GM19397 (cell line): ENCODE results near the gene EFCAB10.

Experiments
- ATAC-seq: cut with Tn5 transposase; IDR thresholded peaks from one replicate; pipeline ENCODE4 v1.9.1; 2021; ENCODE audit warnings: mild to moderate bottlenecking, moderate library complexity; ENCODE audit not compliant: unreplicated experiment

The EFCAB10 gene

GRCh38 chr7:105581066-105581811, at the start of gene EFCAB10:
Gene EFCAB10 (minus strand): TSS chr7:105581493. CDS start chr7:105581463, 30 bp downstream.
- peak; percentile 70 for ATAC-seq

- ATAC-seq = no peak
Measured at GRCh38 chr7:105625986-105626385, 44.7 kb upstream of the EFCAB10 start.

DNA sequence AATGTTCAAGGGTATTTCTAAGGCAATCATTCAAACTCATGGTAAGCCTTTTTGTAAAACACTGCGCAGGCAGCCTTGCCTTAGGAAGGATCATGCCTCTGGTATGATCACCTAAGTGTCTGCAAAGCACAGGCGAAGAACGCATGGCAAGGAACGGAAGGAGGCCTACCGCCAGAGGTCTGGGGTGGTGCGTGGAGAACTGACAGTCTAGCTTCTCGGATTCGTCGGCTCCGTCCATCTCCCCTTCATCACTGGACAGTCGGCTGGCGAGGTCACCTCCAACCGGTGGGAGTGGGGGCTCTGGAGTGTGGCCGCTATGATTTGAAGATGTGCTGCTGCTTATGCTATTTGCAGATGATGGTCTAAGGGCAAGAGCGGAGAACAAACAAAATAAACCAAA, 42.6 kb upstream of the EFCAB10 start:
- ATAC-seq = no peak

- ATAC-seq = no peak
Measured at GRCh38 chr7:105623378-105623777, 42.1 kb upstream of the EFCAB10 start.

GRCh38 chr7:105622106-105622731, 40.9 kb upstream of the EFCAB10 start:
- ATAC-seq = no peak

- ATAC-seq = no peak
Measured at GRCh38 chr7:105621617-105622016, 40.3 kb upstream of the EFCAB10 start.

DNA sequence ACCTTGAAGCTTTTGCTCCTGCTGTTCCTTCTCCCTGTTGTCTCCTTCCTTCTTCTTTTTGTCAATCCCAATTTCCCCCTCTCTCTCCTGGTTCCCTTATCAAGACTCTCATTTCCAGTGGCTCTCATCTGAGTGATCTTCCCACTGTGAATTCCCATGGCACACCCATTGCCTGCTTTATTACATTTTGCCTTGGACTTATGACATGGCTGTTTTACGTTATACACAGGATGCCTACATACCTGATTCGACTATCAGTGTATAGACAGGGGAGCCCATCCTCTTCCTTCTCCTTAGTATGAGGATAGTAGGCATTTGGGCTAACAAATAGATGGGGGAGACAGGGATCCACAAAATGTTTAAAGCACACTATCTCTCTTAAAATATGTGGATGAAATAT, 39.9 kb upstream of the EFCAB10 start:
- no peak for ATAC-seq

DNA sequence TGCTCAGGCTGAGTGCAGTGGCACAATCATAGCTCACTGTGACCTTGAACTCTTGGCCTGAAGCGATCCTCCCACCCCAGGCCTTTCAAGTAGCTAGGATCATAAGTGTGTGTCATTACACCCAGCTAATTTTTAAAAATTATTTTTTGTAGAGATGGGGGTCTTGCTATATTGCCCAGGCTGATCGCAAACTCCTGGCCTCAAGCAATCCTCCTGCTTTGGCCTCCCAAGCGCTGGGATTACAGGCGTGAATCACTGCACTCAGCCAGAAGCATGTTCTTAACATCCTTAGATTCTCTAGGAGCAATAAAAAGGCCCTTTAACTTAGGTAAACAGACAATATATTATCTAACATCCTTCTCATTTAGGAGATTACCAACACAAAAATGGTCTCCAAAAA, 38.3 kb upstream of the EFCAB10 start:
- ATAC-seq = no peak

- no peak for ATAC-seq
Measured at GRCh38 chr7:105618016-105618296, 36.7 kb upstream of the EFCAB10 start.

- no peak for ATAC-seq
Measured at GRCh38 chr7:105617280-105618015, 36.2 kb upstream of the EFCAB10 start.

DNA sequence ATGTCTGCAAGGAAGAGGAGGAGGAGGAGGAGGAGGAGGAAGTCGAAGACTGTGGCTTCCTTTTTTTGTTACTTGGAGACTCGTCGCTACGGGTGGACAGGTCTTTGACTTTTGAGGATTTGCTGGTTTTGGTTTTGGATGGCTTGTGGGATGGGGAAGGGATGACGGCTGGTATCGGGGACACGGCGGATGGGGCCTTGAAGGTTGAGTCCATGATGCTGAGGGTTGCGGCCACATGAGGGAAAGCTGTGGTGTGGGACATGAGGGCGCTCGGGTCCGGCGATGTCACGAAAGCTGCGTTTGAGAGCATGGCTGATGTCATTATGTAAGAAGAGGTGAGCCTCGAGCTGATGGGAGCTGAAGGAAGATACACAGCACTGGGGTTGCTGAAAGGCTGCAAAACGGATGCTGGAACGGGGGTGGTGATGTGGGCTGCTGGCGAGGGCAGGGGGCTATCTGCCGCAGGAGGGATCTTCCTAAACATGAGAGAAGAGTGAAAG, 33.1 kb upstream of the EFCAB10 start:
- no peak for ATAC-seq

DNA sequence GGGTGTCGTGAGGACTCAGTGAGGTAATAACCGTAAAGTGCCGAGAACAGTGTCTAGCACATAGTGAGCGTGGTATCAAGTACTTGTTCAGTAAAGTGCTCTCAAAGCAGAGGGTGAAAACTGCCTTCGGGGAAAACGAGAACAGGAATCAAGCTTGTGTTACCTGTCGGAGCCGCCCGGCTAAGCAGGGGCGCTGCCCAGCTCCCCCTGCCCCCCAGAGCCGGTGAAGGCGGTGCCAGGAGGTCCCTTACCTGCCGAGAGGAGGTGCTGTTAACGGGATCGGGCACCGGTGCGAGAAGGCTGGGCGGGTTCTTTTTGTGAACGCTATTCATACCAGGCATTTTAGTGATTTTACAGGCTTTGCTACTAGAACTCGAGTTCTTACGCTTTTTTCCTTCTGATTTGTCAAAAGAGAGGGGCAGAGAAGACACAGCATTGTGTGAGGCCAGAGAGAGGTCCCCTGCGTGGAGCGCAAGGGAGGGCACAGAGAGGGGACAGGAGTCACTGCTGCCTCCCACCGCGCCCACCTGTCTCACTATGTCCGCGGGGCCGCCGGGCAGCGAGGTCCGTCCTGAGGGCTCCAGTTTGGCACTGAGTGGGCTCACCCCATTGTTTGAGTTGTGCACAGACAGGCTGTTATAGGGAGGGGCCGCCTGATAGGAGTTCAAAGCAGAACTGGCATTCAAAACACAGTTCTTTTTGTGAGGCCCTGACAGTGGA, 32.5 kb upstream of the EFCAB10 start:
- ATAC-seq = no peak

- ATAC-seq = no peak
Measured at GRCh38 chr7:105612806-105613205, 31.5 kb upstream of the EFCAB10 start.

DNA sequence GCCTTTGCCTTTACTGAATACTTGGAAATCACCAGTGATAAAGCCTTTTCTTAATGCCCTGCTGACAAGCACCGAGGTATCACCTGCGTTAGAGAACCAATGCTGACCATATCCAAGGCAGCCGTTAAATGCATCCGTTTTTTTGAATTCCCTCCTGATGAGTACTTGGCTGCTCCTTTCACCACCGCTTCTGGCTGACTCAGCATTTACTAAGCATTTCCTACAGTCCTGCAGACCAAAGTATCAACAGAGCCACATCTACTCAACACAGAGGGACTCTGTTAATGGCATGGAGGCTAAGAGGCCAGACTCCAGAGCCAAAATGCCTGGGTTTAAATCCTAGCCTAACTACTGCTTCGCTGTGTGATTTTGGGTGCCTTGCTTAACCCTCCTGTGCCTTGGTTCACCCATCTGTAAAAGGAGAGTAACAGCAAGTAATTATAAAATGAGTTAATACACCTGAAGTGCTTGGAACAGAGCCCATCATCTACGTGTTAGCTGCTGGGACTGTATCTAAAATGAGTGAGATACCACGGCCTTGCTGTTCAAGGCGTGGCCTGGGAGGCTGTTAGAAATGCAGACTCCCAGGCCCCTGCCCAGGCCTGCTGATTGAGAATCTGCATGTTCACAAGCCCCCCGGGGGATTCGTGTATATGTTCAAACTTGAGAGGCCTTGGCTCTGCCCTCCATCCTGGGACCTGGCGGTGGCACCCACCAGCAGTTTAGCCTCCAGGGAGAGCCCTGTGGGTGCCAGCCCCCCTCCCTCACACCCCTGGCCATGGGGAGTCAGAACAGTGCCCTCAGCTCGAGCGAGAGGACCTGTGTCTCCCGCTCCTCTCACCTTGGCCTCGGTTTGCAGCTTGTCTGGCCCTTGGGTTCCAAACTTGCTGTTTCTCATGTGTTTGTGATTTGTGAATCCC, 30.8 kb upstream of the EFCAB10 start:
- ATAC-seq = no peak

DNA sequence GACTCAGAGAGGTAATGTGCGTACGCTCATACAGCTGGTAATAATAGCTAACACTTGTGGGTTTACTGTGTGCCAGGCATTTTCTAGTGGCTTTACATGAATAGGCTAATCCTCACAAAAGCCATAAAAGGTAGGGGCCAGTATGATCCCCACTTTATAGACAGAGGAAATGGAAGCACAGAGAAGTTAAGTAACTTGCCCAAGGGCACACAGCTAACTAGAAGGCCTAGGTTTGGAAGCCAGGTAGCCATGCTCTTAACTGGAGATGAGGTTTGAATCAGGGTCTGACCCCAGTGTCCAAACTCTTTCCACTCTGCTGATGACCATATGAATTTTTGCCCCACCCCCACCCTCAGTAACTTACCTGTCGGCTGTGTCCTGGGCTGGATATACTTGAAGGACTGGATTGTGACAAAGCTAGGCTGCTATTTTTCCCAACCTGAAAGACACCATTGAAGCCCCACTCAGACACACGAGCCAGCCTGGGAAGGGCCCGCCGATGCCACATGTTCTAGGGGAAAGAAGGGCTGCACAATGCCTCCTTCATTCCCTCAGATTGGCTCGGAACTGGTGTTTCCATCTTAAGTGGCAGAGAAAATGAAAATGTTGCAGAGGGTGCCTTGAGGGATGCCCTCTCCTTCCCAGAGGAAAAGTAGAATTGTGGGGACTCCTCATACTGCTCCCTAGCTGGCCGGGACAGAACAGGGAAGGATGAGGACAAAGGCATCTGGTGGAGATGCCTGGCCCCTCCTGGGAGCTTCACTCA, 29.1 kb upstream of the EFCAB10 start:
- ATAC-seq = no peak

- no peak for ATAC-seq
Measured at GRCh38 chr7:105602325-105603305, 21.3 kb upstream of the EFCAB10 start.

GRCh38 chr7:105600720-105601550, 19.6 kb upstream of the EFCAB10 start:
- ATAC-seq = no peak
